K562 (cell line): ENCODE data around the gene B4GALNT3. TPM values are rescaled to one million over a fixed set of nuclear protein-coding genes. Genes with fewer than 3 reads are reported as not detected.

Experiments used
- CBFA2T2 ChIP-seq: fragments of 450-650 bp; conservative IDR thresholded peaks from 2 replicates; pipeline ENCODE4 v1.6.1; 2017; ENCODE audit warnings: mild to moderate bottlenecking
- EGR1 ChIP-seq: fragments of 450-650 bp; conservative IDR thresholded peaks from 2 replicates; pipeline ENCODE4 v1.6.1; 2017; ENCODE audit warnings: mild to moderate bottlenecking
- NCOA1 ChIP-seq: fragments of 450-650 bp; IDR thresholded peaks from 2 replicates; pipeline ENCODE4 v1.6.1; 2016; ENCODE audit warnings: low read depth
- NCOR1 ChIP-seq: fragments of 450-650 bp; IDR thresholded peaks from 2 replicates; pipeline ENCODE4 v1.6.1; 2016; ENCODE audit warnings: mild to moderate bottlenecking, moderate library complexity
- PRPF4 ChIP-seq: fragments of 200-400 bp; formaldehyde crosslinking; IDR thresholded peaks from one replicate; pipeline ENCODE4 v1.6.1; 2017; ENCODE audit warnings: low read length, low read depth, mild to moderate bottlenecking; ENCODE audit not compliant: insufficient read depth, poor library complexity, severe bottlenecking
- PURB ChIP-seq: sonication (generic); formaldehyde crosslinking; IDR thresholded peaks from 2 replicates; pipeline ENCODE4 v1.9.0; 2021; ENCODE audit warnings: low read depth, mild to moderate bottlenecking, missing genetic modification reagents
- RHOXF2B ChIP-seq: fragments of 250-450 bp; sonication (Bioruptor Pico); conservative IDR thresholded peaks from 2 replicates; pipeline ENCODE4 v1.5.1; 2021
- SETDB1 ChIP-seq: IDR thresholded peaks from one replicate; pipeline ENCODE4 v1.6.1; 2012; ENCODE audit warnings: low read length, control low read depth, inconsistent platforms
- SIN3B ChIP-seq: fragments of 450-650 bp; IDR thresholded peaks from 2 replicates; pipeline ENCODE4 v1.6.1; 2017; ENCODE audit warnings: low read depth, mild to moderate bottlenecking, moderate library complexity
- SMAD2 ChIP-seq: fragments of 150-350 bp; IDR thresholded peaks from 2 replicates; pipeline ENCODE4 v1.6.1; 2014; ENCODE audit warnings: low read depth, mild to moderate bottlenecking, low read length
- SMC3 ChIP-seq: conservative IDR thresholded peaks from 2 replicates; pipeline ENCODE4 v1.6.1; 2011; ENCODE audit warnings: low read depth, low read length, improper control_type of control experiment; ENCODE audit not compliant: insufficient read depth
- SRSF7 ChIP-seq: fragments of 200-400 bp; formaldehyde crosslinking; optimal IDR thresholded peaks from 2 replicates; pipeline ENCODE3; 2017; ENCODE audit warnings: mild to moderate bottlenecking, low read depth, low read length
- ZC3H11A ChIP-seq: IDR thresholded peaks from 2 replicates; pipeline ENCODE4 v1.6.1; 2012; ENCODE audit warnings: low read depth, low read length, improper control_type of control experiment
- ZNF592 ChIP-seq: fragments of 450-650 bp; IDR thresholded peaks from 2 replicates; pipeline ENCODE4 v1.6.1; 2017; ENCODE audit warnings: antibody characterized with exemption, mild to moderate bottlenecking
- polyA plus RNA-seq, 8 experiments: library from polyadenylated mRNA; depleted of rRNA in 4 of 8; stranded (reverse) in 5 of 8; unstranded in 3 of 8; fragments of >200 nt; fragmentation: Nextera tagmentation in 2 of 8; fragmentation: Illumina TruSeq in 1 of 8; extraction: Ambion mirVana in 2 of 8; extraction: Trizol in 1 of 8; gene quantifications; 2 replicates each; pipeline versions ENCODE4 v1.2.1 to v1.2.3, GENCODE V29; 2011 to 2014; ENCODE audit warnings: inconsistent platforms in 1 of 8, missing spikeins in 1 of 8
- total RNA-seq, 7 experiments: library from RNA; depleted of rRNA in 6 of 7; stranded (reverse); fragments of >200 nt in 6 of 7; fragmentation: Illumina TruSeq in 2 of 7; extraction: Trizol in 2 of 7; gene quantifications; 2 replicates each; pipeline versions ENCODE4 v1.2.1 to v1.2.3, GENCODE V29; 2011 to 2021; ENCODE audit warnings: low replicate concordance in 1 of 7
- TF ChIP-seq, protein P1 (sequence below): sonication (generic); formaldehyde crosslinking; IDR thresholded peaks from 2 replicates; pipeline ENCODE4 v1.8.0; 2022; ENCODE audit warnings: mild to moderate bottlenecking, missing genetic modification reagents
- TF ChIP-seq, protein P2 (sequence below), 2 experiments: fragments of 200-800 bp in 1 of 2; sonication (Bioruptor generic) in 1 of 2; sonication (generic) in 1 of 2; formaldehyde crosslinking in 1 of 2; IDR thresholded peaks in 1 of 2; conservative IDR thresholded peaks in 1 of 2; 2 replicates each; pipeline versions ENCODE4 v1.5.0 to v1.6.1; 2016 to 2020; ENCODE audit warnings: missing compliant biosample characterization in 1 of 2, missing genetic modification characterization in 1 of 2, missing genetic modification reagents in 1 of 2

The B4GALNT3 gene
- total and polyA plus RNA-seq, 9 of the 15 experiments (the other 6 are each of a cell fraction or from before 2014, with no cell fraction given) = 0.04 to 0.36 (median 0.10) TPM; not detected in 6

GRCh38 chr12:587132-588023, 127.6 kb downstream of the B4GALNT3 start (continued):
- TF ChIP-seq, protein P1, sequence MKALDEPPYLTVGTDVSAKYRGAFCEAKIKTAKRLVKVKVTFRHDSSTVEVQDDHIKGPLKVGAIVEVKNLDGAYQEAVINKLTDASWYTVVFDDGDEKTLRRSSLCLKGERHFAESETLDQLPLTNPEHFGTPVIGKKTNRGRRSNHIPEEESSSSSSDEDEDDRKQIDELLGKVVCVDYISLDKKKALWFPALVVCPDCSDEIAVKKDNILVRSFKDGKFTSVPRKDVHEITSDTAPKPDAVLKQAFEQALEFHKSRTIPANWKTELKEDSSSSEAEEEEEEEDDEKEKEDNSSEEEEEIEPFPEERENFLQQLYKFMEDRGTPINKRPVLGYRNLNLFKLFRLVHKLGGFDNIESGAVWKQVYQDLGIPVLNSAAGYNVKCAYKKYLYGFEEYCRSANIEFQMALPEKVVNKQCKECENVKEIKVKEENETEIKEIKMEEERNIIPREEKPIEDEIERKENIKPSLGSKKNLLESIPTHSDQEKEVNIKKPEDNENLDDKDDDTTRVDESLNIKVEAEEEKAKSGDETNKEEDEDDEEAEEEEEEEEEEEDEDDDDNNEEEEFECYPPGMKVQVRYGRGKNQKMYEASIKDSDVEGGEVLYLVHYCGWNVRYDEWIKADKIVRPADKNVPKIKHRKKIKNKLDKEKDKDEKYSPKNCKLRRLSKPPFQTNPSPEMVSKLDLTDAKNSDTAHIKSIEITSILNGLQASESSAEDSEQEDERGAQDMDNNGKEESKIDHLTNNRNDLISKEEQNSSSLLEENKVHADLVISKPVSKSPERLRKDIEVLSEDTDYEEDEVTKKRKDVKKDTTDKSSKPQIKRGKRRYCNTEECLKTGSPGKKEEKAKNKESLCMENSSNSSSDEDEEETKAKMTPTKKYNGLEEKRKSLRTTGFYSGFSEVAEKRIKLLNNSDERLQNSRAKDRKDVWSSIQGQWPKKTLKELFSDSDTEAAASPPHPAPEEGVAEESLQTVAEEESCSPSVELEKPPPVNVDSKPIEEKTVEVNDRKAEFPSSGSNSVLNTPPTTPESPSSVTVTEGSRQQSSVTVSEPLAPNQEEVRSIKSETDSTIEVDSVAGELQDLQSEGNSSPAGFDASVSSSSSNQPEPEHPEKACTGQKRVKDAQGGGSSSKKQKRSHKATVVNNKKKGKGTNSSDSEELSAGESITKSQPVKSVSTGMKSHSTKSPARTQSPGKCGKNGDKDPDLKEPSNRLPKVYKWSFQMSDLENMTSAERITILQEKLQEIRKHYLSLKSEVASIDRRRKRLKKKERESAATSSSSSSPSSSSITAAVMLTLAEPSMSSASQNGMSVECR = no peak
- TF ChIP-seq, protein P2, sequence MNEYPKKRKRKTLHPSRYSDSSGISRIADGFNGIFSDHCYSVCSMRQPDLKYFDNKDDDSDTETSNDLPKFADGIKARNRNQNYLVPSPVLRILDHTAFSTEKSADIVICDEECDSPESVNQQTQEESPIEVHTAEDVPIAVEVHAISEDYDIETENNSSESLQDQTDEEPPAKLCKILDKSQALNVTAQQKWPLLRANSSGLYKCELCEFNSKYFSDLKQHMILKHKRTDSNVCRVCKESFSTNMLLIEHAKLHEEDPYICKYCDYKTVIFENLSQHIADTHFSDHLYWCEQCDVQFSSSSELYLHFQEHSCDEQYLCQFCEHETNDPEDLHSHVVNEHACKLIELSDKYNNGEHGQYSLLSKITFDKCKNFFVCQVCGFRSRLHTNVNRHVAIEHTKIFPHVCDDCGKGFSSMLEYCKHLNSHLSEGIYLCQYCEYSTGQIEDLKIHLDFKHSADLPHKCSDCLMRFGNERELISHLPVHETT (CRISPR knock-in tag; conservative IDR thresholded peaks at IDR 0.05 in 1 of 2, IDR thresholded peaks at IDR 0.05 in 1 of 2) = no peak
- TF ChIP-seq EGR1 (no peak), SMC3 (no peak), ZC3H11A (no peak), CBFA2T2 (peak; percentile 68), SETDB1 (no peak), PURB (CRISPR knock-in tag) (no peak), SRSF7 (no peak), ZNF592 (peak; percentile 53), NCOR1 (peak; percentile 73), SIN3B (no peak), NCOA1 (no peak), SMAD2 (no peak), RHOXF2B (CRISPR knock-in tag) (no peak), PRPF4 (no peak)
